Natural killer cell (primary cell): ENCODE measurements around the gene IRF7. TPM values are rescaled to one million over a fixed set of nuclear protein-coding genes. Genes with fewer than 3 reads are reported as not detected.

Experiments
- ATAC-seq, 3 donors: fragments of 150-1000 bp in 2 of 3; fragments of 200-7000 bp in 1 of 3; cut with Tn5 transposase; 1 replicate in 1 of 3; 2 replicates in 2 of 3; pipeline ENCODE4 v1.10.0; 2021; ENCODE audit warnings: mild to moderate bottlenecking in 2 of 3, moderate library complexity in 2 of 3
- DNase-seq, 2 donors: peaks; one replicate each; pipeline versions ENCODE4 v3.0.0 to v3.0.0-alpha.2; 2013 to 2021; ENCODE audit warnings: mixed read lengths in 1 of 2
- H3K27ac ChIP-seq: one replicate; pipeline ENCODE4 v1.5.1; 2013; ENCODE audit warnings: mild to moderate bottlenecking, low read length
- H3K27me3 ChIP-seq: one replicate; pipeline ENCODE4 v1.6.1; 2013; ENCODE audit warnings: low read length; ENCODE audit not compliant: control insufficient read depth, insufficient read depth
- H3K36me3 ChIP-seq: one replicate; pipeline ENCODE4 v1.6.1; 2013; ENCODE audit warnings: low read length; ENCODE audit not compliant: control insufficient read depth, insufficient read depth
- H3K4me1 ChIP-seq: one replicate; pipeline ENCODE4 v1.6.1; 2013; ENCODE audit warnings: low read length; ENCODE audit not compliant: control insufficient read depth, insufficient read depth
- H3K4me3 ChIP-seq: one replicate; pipeline ENCODE4 v1.5.1; 2013; ENCODE audit warnings: low read length
- H3K9me3 ChIP-seq: one replicate; pipeline ENCODE4 v1.6.1; 2013; ENCODE audit warnings: low read length; ENCODE audit not compliant: control insufficient read depth, insufficient read depth
- H3K27ac Mint-ChIP-seq, 2 donors: one replicate each; pipeline ENCODE4 v1.8.0; 2022; ENCODE audit warnings: mild to moderate bottlenecking in 2 of 2, mixed read lengths in 2 of 2, moderate library complexity in 1 of 2
- H3K27me3 Mint-ChIP-seq, 2 donors: one replicate each; pipeline ENCODE4 v1.8.0; 2022; ENCODE audit warnings: low read depth in 2 of 2, mixed read lengths in 2 of 2
- H3K36me3 Mint-ChIP-seq: one replicate; pipeline ENCODE4 v1.8.0; 2022; ENCODE audit warnings: mixed read lengths
- H3K4me1 Mint-ChIP-seq, 2 donors: one replicate each; pipeline ENCODE4 v1.8.0; 2022; ENCODE audit warnings: mixed read lengths in 2 of 2
- H3K4me3 Mint-ChIP-seq: one replicate; pipeline ENCODE4 v1.8.0; 2022; ENCODE audit warnings: mild to moderate bottlenecking, moderate library complexity, mixed read lengths
- H3K9me3 Mint-ChIP-seq, 2 donors: one replicate each; pipeline ENCODE4 v1.8.0; 2022; ENCODE audit warnings: mixed read lengths in 2 of 2
- WGBS: methylation state at CpG from one replicate; pipeline ENCODE4 v1.1.7; 2013; ENCODE audit warnings: missing lambda C conversion rate; ENCODE audit not compliant: insufficient coverage; 5-methylcytosine and 5-hydroxymethylcytosine counted together
- intact Hi-C: fragments of 100-400 bp; cut with micrococcal nuclease; formaldehyde crosslinking; loops from one replicate; pipeline ENCODE4 v1.14.2; 2022
- total RNA-seq, 4 donors: library from RNA; stranded (reverse); fragments of 120-200 nt in 1 of 4; gene quantifications; one replicate each; pipeline versions ENCODE4 v1.2.3 to v1.2.4, GENCODE V29; 2013 to 2022
- TF ChIP-seq, protein P1 (sequence below): fragments of 200-600 bp; IDR thresholded peaks from one replicate; pipeline ENCODE4 v1.8.0; 2022; ENCODE audit warnings: antibody characterized with exemption

Gene IRF7
- total RNA-seq, 3 donors from 2014 or later (not counting 1 experiment from before 2014, with no cell fraction given): 63.3 to 97.3 (median 77.3) TPM

DNA sequence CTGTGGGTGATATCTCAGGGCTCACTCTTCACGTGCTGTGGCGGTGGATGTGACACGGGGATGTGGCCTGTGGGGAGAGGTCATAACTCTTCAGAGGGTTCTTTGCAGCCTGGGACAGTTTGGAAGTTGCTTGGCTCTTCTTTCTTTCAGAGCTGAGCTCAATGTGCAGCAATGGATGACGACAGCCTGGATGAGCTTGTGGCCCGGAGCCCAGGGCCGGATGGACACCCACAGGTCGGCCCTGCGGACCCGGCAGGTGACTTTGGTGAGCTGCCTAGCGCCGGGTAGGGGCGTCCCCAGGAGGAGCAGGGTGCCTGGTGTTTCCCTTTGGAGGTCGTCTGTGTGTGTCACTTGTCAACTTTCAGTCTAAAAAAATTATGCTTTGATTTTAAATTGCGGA, 34.4 kb downstream of the IRF7 start:
- Histone ChIP-seq H3K4me1 (peaks cover 46% of the 10 kb centered on the region), H3K27me3 (no peaks in the 10 kb centered on the region), H3K36me3 (peaks cover 24% of the 10 kb centered on the region), H3K9me3 (no peaks in the 10 kb centered on the region), H3K4me3 (no peak overlapping the region), H3K27ac (no peak overlapping the region)
- Mint-ChIP-seq H3K27ac (peak overlapping the region; percentile 53 to 66), H3K4me3 (peak overlapping the region; percentile 45), H3K36me3 (no peaks in the 10 kb centered on the region), H3K4me1 (peaks cover 44 to 47% of the 10 kb centered on the region in 2 donors), H3K27me3 (no peaks in the 10 kb centered on the region), H3K9me3 (no peaks in the 10 kb centered on the region)
- no peak for ATAC-seq
- WGBS: 83% methylated on average over 13 of the region's 14 CpGs
- intact Hi-C loops: no loop called here
- TF ChIP-seq, protein P1, sequence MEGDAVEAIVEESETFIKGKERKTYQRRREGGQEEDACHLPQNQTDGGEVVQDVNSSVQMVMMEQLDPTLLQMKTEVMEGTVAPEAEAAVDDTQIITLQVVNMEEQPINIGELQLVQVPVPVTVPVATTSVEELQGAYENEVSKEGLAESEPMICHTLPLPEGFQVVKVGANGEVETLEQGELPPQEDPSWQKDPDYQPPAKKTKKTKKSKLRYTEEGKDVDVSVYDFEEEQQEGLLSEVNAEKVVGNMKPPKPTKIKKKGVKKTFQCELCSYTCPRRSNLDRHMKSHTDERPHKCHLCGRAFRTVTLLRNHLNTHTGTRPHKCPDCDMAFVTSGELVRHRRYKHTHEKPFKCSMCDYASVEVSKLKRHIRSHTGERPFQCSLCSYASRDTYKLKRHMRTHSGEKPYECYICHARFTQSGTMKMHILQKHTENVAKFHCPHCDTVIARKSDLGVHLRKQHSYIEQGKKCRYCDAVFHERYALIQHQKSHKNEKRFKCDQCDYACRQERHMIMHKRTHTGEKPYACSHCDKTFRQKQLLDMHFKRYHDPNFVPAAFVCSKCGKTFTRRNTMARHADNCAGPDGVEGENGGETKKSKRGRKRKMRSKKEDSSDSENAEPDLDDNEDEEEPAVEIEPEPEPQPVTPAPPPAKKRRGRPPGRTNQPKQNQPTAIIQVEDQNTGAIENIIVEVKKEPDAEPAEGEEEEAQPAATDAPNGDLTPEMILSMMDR: no peak
- DNase-seq: no peak

DNA sequence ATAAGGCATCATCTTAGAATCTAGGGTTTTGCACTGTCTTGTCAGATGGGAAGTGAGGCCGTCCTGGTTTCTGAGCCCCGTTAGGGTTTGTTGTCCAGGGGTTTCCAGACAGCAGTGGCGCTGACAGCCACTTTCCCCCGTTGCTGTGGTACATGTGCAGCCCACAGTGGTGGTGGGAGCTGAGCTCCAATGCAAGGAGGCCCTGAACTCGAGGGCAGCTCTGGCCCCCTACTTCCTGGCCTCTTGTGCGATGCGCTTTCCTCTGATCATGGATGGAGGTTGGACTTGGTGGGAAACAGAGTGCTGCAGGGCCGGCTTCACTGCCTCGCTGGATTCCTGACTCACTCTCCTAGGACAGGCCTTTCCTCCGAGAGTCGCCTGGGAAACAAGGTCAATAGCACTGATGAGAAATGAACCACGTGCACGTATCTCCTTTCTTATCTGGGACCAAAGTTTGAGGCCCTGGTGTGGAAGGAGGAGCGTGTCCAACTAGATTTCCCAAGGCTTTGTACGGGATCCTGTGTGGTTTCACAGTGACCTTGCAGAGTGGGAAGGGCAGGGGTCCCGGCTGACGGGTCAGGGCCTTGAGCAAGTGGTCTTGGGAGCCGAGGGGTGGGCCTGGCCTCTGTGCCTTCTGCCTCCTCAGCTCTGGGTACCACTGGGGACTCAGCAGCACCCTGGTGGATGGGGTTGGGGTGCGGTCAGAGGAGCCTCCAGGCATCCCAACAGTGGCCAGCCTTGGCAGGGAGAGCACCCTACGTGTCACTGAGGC, 35.7 kb downstream of the IRF7 start:
- peaks cover 42 to 49% of the 10 kb centered on the region in 2 donors for H3K4me1 Mint-ChIP-seq
- DNase-seq (no peak), ATAC-seq (no peak)
- intact Hi-C loops: loop anchor here (5.0 kb wide), 1 partner anchor 37 kb away; the partner anchor contains the start of gene IRF7
- H3K27ac Mint-ChIP-seq: no peak overlapping the region
- no peak overlapping the region for H3K27ac ChIP-seq
- no peak overlapping the region for H3K4me3 ChIP-seq
- no peaks in the 10 kb centered on the region for H3K36me3 Mint-ChIP-seq
- H3K4me1 ChIP-seq: peaks cover 52% of the 10 kb centered on the region
- WGBS: 91% methylated on average over 20 of the region's 20 CpGs
- H3K36me3 ChIP-seq: peaks cover 23% of the 10 kb centered on the region
- H3K27me3 ChIP-seq: no peaks in the 10 kb centered on the region
- peak overlapping the region; percentile 47 for H3K4me3 Mint-ChIP-seq
- no peaks in the 10 kb centered on the region for H3K9me3 ChIP-seq
- H3K27me3 Mint-ChIP-seq: peaks cover 0 to 2% of the 10 kb centered on the region in 2 donors
- H3K9me3 Mint-ChIP-seq: no peaks in the 10 kb centered on the region
- TF ChIP-seq, protein P1: no peak

DNA sequence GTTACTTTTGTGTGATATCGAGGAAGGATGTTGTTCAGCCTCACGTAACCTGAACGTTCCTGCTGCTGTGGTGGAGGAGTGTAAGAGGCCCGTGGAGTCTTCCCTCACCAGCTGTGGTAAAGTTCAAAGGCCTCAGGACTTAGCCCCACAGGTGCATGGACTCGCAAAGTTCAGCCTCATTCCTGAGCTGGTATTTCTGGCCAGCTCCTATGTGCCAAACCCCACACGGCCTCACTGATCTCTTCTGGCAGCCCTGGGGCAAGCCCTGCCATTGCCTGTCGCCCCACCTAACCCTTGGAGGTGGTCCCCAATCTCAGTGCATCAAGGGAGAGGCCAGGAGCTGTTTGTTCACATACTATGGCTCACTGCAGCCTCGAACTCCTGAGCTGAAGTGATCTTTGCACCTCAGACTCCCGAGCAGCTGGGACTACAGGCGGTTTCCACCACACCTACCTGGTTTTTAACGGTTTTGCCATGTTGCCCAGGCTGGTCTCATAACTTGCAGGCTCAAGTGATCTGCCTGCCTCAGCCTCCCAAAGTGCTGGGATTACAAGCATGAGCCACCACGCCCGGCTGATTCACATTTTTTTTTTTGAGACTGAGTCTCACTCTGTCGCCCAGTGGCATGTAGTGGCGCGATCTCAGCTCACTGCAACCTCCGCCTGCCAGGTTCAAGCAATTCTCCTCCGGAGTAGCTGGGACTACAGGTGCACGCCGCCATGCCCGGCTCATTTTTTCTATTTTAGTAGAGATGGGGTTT, 37.3 kb downstream of the IRF7 start:
- Mint-ChIP-seq H3K4me1 (peaks cover 51 to 60% of the 10 kb centered on the region in 2 donors), H3K27me3 (peaks cover 0 to 10% of the 10 kb centered on the region in 2 donors), H3K4me3 (peak overlapping the region; percentile 70), H3K27ac (no peak overlapping the region), H3K9me3 (no peaks in the 10 kb centered on the region), H3K36me3 (no peaks in the 10 kb centered on the region)
- DNase-seq (no peak), ATAC-seq (no peak)
- Histone ChIP-seq H3K4me1 (peaks cover 55% of the 10 kb centered on the region), H3K36me3 (peaks cover 12% of the 10 kb centered on the region), H3K4me3 (no peak overlapping the region), H3K27ac (no peak overlapping the region), H3K27me3 (peaks cover 3% of the 10 kb centered on the region), H3K9me3 (no peaks in the 10 kb centered on the region)
- TF ChIP-seq, protein P1: no peak
- intact Hi-C loops: loop anchor here (5.0 kb wide), 1 partner anchor 39 kb away; the partner anchor contains the start of gene IRF7
- WGBS: 74% methylated on average over 21 of the region's 21 CpGs
